Calu3 (cell line): Measurements from ENCODE around the gene LHFPL6. TPM values are rescaled to one million over a fixed set of nuclear protein-coding genes. Genes with fewer than 3 reads are reported as not detected.

Experiments used
- BruUV-seq: library from RNA; stranded (reverse); fragments of 400-500 nt; replicated peaks from 2 replicates; lab custom pipeline; 2021; lab: Mats Ljungman, UMichigan
- CTCF ChIA-PET: fragments of 300-600 bp; sonication (Branson Sonifier 250); formaldehyde crosslinking; loops from one replicate; lab custom pipeline; 2022; ENCODE audit warnings: antibody characterized with exemption; lab: Charles Lee
- DNase-seq: peaks from one replicate; pipeline ENCODE4 v3.0.0; 2022
- H3K27ac Mint-ChIP-seq: one replicate; pipeline ENCODE4 v1.8.0; 2022; ENCODE audit warnings: mixed read lengths; ENCODE audit not compliant: unreplicated experiment
- H3K27me3 Mint-ChIP-seq: one replicate; pipeline ENCODE4 v1.8.0; 2022; ENCODE audit warnings: mixed read lengths; ENCODE audit not compliant: unreplicated experiment
- H3K36me3 Mint-ChIP-seq: one replicate; pipeline ENCODE4 v1.8.0; 2022; ENCODE audit warnings: mild to moderate bottlenecking, moderate library complexity, mixed read lengths; ENCODE audit not compliant: insufficient read depth, unreplicated experiment
- H3K4me1 Mint-ChIP-seq: one replicate; pipeline ENCODE4 v1.8.0; 2022; ENCODE audit warnings: mild to moderate bottlenecking, low read depth, mixed read lengths; ENCODE audit not compliant: unreplicated experiment
- H3K4me3 Mint-ChIP-seq: one replicate; pipeline ENCODE4 v1.8.0; 2022; ENCODE audit warnings: mild to moderate bottlenecking, low read depth, moderate library complexity, mixed read lengths; ENCODE audit not compliant: unreplicated experiment
- H3K9me3 Mint-ChIP-seq: one replicate; pipeline ENCODE4 v1.8.0; 2022; ENCODE audit warnings: low read depth, mixed read lengths; ENCODE audit not compliant: unreplicated experiment
- intact Hi-C: fragments of 100-400 bp; cut with micrococcal nuclease; formaldehyde crosslinking; loops from one replicate; pipeline ENCODE4 v1.10.0; 2022; ENCODE audit not compliant: unreplicated experiment
- total RNA-seq: library from RNA; stranded (reverse); gene quantifications from 2 replicates; pipeline ENCODE4 v1.2.3, GENCODE V29; 2022
- TF ChIP-seq, protein P1 (sequence below): fragments of 200-600 bp; IDR thresholded peaks from one replicate; pipeline ENCODE4 v1.8.0; 2022; ENCODE audit warnings: antibody characterized with exemption; ENCODE audit not compliant: unreplicated experiment

LHFPL6 gene
- total RNA-seq, 1 experiment from 2014 or later, result not detected

- TF ChIP-seq, protein P1, sequence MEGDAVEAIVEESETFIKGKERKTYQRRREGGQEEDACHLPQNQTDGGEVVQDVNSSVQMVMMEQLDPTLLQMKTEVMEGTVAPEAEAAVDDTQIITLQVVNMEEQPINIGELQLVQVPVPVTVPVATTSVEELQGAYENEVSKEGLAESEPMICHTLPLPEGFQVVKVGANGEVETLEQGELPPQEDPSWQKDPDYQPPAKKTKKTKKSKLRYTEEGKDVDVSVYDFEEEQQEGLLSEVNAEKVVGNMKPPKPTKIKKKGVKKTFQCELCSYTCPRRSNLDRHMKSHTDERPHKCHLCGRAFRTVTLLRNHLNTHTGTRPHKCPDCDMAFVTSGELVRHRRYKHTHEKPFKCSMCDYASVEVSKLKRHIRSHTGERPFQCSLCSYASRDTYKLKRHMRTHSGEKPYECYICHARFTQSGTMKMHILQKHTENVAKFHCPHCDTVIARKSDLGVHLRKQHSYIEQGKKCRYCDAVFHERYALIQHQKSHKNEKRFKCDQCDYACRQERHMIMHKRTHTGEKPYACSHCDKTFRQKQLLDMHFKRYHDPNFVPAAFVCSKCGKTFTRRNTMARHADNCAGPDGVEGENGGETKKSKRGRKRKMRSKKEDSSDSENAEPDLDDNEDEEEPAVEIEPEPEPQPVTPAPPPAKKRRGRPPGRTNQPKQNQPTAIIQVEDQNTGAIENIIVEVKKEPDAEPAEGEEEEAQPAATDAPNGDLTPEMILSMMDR, result no peak
- no peak overlapping the region for H3K4me3 Mint-ChIP-seq
- H3K9me3 Mint-ChIP-seq, result no peaks in the 10 kb centered on the region
- H3K4me1 Mint-ChIP-seq, result no peaks in the 10 kb centered on the region
- no peak for DNase-seq
- H3K27ac Mint-ChIP-seq, result no peak overlapping the region
- H3K36me3 Mint-ChIP-seq, result no peaks in the 10 kb centered on the region
- intact Hi-C loops, result no loop called here
- peaks cover 41% of the 10 kb centered on the region for H3K27me3 Mint-ChIP-seq
- CTCF ChIA-PET, result no interaction called here
- no TSS peak for BruUV-seq
Observed at GRCh38 chr13:39494006-39494405, 109.0 kb downstream of the LHFPL6 start.

- no peak for DNase-seq
- H3K27me3 Mint-ChIP-seq, result peaks cover 31% of the 10 kb centered on the region
- no peak overlapping the region for H3K4me3 Mint-ChIP-seq
- TF ChIP-seq, protein P1, result no peak
- H3K36me3 Mint-ChIP-seq, result no peaks in the 10 kb centered on the region
- no peaks in the 10 kb centered on the region for H3K9me3 Mint-ChIP-seq
- H3K4me1 Mint-ChIP-seq, result no peaks in the 10 kb centered on the region
- CTCF ChIA-PET, result interaction anchor here (0.7 kb wide), 1 partner anchor 473 kb away, joined by 5 read pairs; no protein-coding TSS in a partner anchor
- no peak overlapping the region for H3K27ac Mint-ChIP-seq
- BruUV-seq, result no TSS peak
- intact Hi-C loops, result no loop called here
Observed at GRCh38 chr13:39490136-39490535, 112.9 kb downstream of the LHFPL6 start.

DNA sequence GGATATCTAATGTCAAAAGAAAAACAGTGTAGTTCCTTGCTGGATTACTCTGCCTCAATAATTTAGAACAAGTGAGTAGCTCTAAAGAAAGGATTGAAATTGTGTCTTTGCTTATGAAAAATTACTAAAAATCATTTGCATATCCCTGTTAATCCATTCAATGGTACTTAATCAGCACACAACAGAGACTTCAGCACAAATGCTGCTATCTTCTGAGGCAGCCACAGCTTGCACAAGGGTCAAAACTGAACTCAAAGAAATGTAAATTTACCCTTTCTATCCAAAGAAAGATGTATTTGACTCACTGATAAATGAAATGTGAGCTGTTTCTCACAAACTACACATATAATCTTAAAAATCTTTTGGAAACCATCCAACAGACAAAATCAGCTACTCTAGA lies 116.2 kb downstream of the LHFPL6 start:
- TF ChIP-seq, protein P1, result no peak
- Mint-ChIP-seq H3K27me3 (peaks cover 59% of the 10 kb centered on the region), H3K4me1 (no peaks in the 10 kb centered on the region), H3K27ac (no peak overlapping the region), H3K4me3 (no peak overlapping the region), H3K36me3 (no peaks in the 10 kb centered on the region), H3K9me3 (no peaks in the 10 kb centered on the region)
- DNase-seq, result no peak
- BruUV-seq, result no TSS peak
- CTCF ChIA-PET, result no interaction called here
- intact Hi-C loops, result no loop called here

- CTCF ChIA-PET, result no interaction called here
Observed at GRCh38 chr13:39485314-39485700, 117.7 kb downstream of the LHFPL6 start.

More at GRCh38 chr13:39485314-39485700, 117.7 kb downstream of the LHFPL6 start:
- no peak for DNase-seq
- Mint-ChIP-seq H3K4me3 (no peak overlapping the region), H3K4me1 (no peaks in the 10 kb centered on the region), H3K36me3 (no peaks in the 10 kb centered on the region), H3K27ac (no peak overlapping the region), H3K27me3 (peaks cover 55% of the 10 kb centered on the region), H3K9me3 (no peaks in the 10 kb centered on the region)
- TF ChIP-seq, protein P1, result no peak
- BruUV-seq, result no TSS peak
- intact Hi-C loops, result no loop called here
